Globus pallidus (tissue), 1 donor: Measurements from ENCODE around the gene HPCAL4.

Source experiments
- DNase-seq: peaks from one replicate; pipeline ENCODE4 v3.0.0-alpha.2; 2015; ENCODE audit warnings: low spot score

HPCAL4 gene

GRCh38 chr1:39676948-39677548 is 14.2 kb downstream of the HPCAL4 start:
- DNase-seq = no peak

- no peak for DNase-seq
Observed at GRCh38 chr1:39675220-39675619, 16.0 kb downstream of the HPCAL4 start.

- no peak for DNase-seq
Observed at GRCh38 chr1:39673215-39673614, 18.0 kb downstream of the HPCAL4 start.

- no peak for DNase-seq
Observed at GRCh38 chr1:39672551-39672947, 18.7 kb downstream of the HPCAL4 start.

GRCh38 chr1:39671793-39672550 is 19.3 kb downstream of the HPCAL4 start, which contains the start of gene NT5C1A:
Gene NT5C1A, minus strand, starts transcription at chr1:39672107. Its CDS starts 69 bp downstream, at chr1:39672038.
- DNase-seq = no peak

- DNase-seq = peak; percentile 43
Observed at GRCh38 chr1:39671433-39671792, 19.8 kb downstream of the HPCAL4 start.

GRCh38 chr1:39670689-39671088 is 20.5 kb downstream of the HPCAL4 start:
- DNase-seq = no peak

GRCh38 chr1:39668894-39669293 is 22.3 kb downstream of the HPCAL4 start:
- no peak for DNase-seq

- DNase-seq = peak; percentile 44
Observed at GRCh38 chr1:39668111-39668510, 23.1 kb downstream of the HPCAL4 start.

- no peak for DNase-seq
Observed at GRCh38 chr1:39666772-39667171, 24.5 kb downstream of the HPCAL4 start.

GRCh38 chr1:39663559-39663958 is 27.7 kb downstream of the HPCAL4 start:
- DNase-seq = no peak

GRCh38 chr1:39662861-39663260 is 28.4 kb downstream of the HPCAL4 start:
- DNase-seq = no peak

- no peak for DNase-seq
Observed at GRCh38 chr1:39659538-39659937, 31.7 kb downstream of the HPCAL4 start.

GRCh38 chr1:39659110-39659509 is 32.1 kb downstream of the HPCAL4 start:
- no peak for DNase-seq

- peak; percentile 49 for DNase-seq
Observed at GRCh38 chr1:39657923-39658485, 33.2 kb downstream of the HPCAL4 start.

- DNase-seq = no peak
Observed at GRCh38 chr1:39657402-39657801, 33.8 kb downstream of the HPCAL4 start.

- no peak for DNase-seq
Observed at GRCh38 chr1:39656391-39656790, 34.8 kb downstream of the HPCAL4 start.

- DNase-seq = no peak
Observed at GRCh38 chr1:39655578-39656268, 35.5 kb downstream of the HPCAL4 start.

GRCh38 chr1:39654291-39654690 is 36.9 kb downstream of the HPCAL4 start:
- no peak for DNase-seq

GRCh38 chr1:39653546-39654031 is 37.6 kb downstream of the HPCAL4 start:
- peak; percentile 77 for DNase-seq

GRCh38 chr1:39652554-39652953 is 38.7 kb downstream of the HPCAL4 start:
- DNase-seq = no peak

- DNase-seq = no peak
Observed at GRCh38 chr1:39652105-39652504, 39.1 kb downstream of the HPCAL4 start.

- no peak for DNase-seq
Observed at GRCh38 chr1:39650431-39650830, 40.8 kb downstream of the HPCAL4 start.
